Tibial nerve (tissue), 4 donors: ENCODE data around the gene KIAA1586.

Source experiments
- EP300 ChIP-seq, 2 donors: sonication (generic); formaldehyde crosslinking; IDR thresholded peaks; one replicate each; pipeline ENCODE4 v1.6.1; 2017; ENCODE audit warnings: antibody characterized with exemption in 2 of 2, mild to moderate bottlenecking in 1 of 2
- POLR2A ChIP-seq, 2 donors: fragments of 450-650 bp; IDR thresholded peaks; one replicate each; pipeline ENCODE4 v1.6.1; 2017; ENCODE audit warnings: antibody characterized with exemption in 2 of 2, mild to moderate bottlenecking in 2 of 2, moderate library complexity in 2 of 2
- TF ChIP-seq, protein P1 (sequence below), 5 experiments: fragments of 200-600 bp in 3 of 5; fragments of 450-650 bp in 2 of 5; sonication (generic) in 3 of 5; IDR thresholded peaks; one replicate each; pipeline ENCODE4 v1.5.1; 2016 to 2019; ENCODE audit warnings: antibody characterized with exemption in 5 of 5, mild to moderate bottlenecking in 3 of 5, moderate library complexity in 2 of 5

- TF ChIP-seq POLR2A (IDR thresholded peaks at IDR 0.05) (no peak), EP300 (IDR thresholded peaks at IDR 0.05) (no peak)
- TF ChIP-seq, protein P1, sequence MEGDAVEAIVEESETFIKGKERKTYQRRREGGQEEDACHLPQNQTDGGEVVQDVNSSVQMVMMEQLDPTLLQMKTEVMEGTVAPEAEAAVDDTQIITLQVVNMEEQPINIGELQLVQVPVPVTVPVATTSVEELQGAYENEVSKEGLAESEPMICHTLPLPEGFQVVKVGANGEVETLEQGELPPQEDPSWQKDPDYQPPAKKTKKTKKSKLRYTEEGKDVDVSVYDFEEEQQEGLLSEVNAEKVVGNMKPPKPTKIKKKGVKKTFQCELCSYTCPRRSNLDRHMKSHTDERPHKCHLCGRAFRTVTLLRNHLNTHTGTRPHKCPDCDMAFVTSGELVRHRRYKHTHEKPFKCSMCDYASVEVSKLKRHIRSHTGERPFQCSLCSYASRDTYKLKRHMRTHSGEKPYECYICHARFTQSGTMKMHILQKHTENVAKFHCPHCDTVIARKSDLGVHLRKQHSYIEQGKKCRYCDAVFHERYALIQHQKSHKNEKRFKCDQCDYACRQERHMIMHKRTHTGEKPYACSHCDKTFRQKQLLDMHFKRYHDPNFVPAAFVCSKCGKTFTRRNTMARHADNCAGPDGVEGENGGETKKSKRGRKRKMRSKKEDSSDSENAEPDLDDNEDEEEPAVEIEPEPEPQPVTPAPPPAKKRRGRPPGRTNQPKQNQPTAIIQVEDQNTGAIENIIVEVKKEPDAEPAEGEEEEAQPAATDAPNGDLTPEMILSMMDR (IDR thresholded peaks at IDR 0.05), result no peak
Measured at GRCh38 chr6:57094689-57095088, 48.2 kb downstream of the KIAA1586 start.
